Upper lobe of left lung (tissue), 4 donors: Measurements from ENCODE around the gene ERLIN1.

Experiments
- EP300 ChIP-seq, 4 donors: sonication (generic); formaldehyde crosslinking; IDR thresholded peaks; one replicate each; pipeline ENCODE4 v1.5.1; 2017; ENCODE audit warnings: antibody characterized with exemption in 4 of 4, control low read depth in 2 of 4
- POLR2AphosphoS5 ChIP-seq, 2 donors: sonication (generic); formaldehyde crosslinking; IDR thresholded peaks; one replicate each; pipeline ENCODE4 v1.5.1; 2017; ENCODE audit warnings: antibody characterized with exemption in 2 of 2

- TF ChIP-seq POLR2AphosphoS5 (IDR thresholded peaks at IDR 0.05) (no peak), EP300 (IDR thresholded peaks at IDR 0.05) (no peak)
These were observed 79.0 kb downstream of the ERLIN1 start for GRCh38 chr10:100106865-100107264.
